Type B pancreatic cell (in vitro differentiated cells): Measurements from ENCODE around the gene EXOC3L2. TPM values are rescaled to one million over a fixed set of nuclear protein-coding genes. Genes with fewer than 3 reads are reported as not detected.

ENCODE experiments used
- DNase-seq: peaks from one replicate; pipeline ENCODE4 v3.0.0; 2021; ENCODE audit warnings: mixed read lengths; ENCODE audit not compliant: unreplicated experiment; ENCODE audit errors: extremely low spot score
- H3K27ac Mint-ChIP-seq: 2 replicates; pipeline ENCODE4 v1.8.0; 2021; ENCODE audit warnings: mild to moderate bottlenecking, mixed read lengths
- H3K27me3 Mint-ChIP-seq: 2 replicates; pipeline ENCODE4 v1.8.0; 2021; ENCODE audit warnings: mixed read lengths
- H3K36me3 Mint-ChIP-seq: 2 replicates; pipeline ENCODE4 v1.8.0; 2021; ENCODE audit warnings: mixed read lengths
- H3K4me1 Mint-ChIP-seq: one replicate; pipeline ENCODE4 v1.8.0; 2021; ENCODE audit warnings: mixed read lengths; ENCODE audit not compliant: unreplicated experiment
- H3K4me3 Mint-ChIP-seq: 2 replicates; pipeline ENCODE4 v1.8.0; 2021; ENCODE audit warnings: mild to moderate bottlenecking, mixed read lengths
- H3K9me3 Mint-ChIP-seq: 2 replicates; pipeline ENCODE4 v1.8.0; 2021; ENCODE audit warnings: mixed read lengths
- CTCF ChIP-seq: fragments of 200-600 bp; sonication (generic); conservative IDR thresholded peaks from 2 replicates; pipeline ENCODE4 v1.5.0; 2021; ENCODE audit warnings: antibody characterized with exemption, mild to moderate bottlenecking
- total RNA-seq: library from RNA; stranded (reverse); gene quantifications from 2 replicates; pipeline ENCODE4 v1.2.1, GENCODE V29; 2021; ENCODE audit warnings: low replicate concordance

The EXOC3L2 gene
- total RNA-seq, 1 donor from 2014 or later, result 0.60 TPM

GRCh38 chr19:45218426-45218825 lies 26.8 kb downstream of the EXOC3L2 start:
- Mint-ChIP-seq H3K27me3 (peaks cover 79% of the 10 kb centered on the region), H3K4me1 (peaks cover 23% of the 10 kb centered on the region)

GRCh38 chr19:45217957-45218334 lies 27.3 kb downstream of the EXOC3L2 start:
- H3K9me3 Mint-ChIP-seq, result no peaks in the 10 kb centered on the region
- H3K27ac Mint-ChIP-seq, result no peak overlapping the region
- H3K36me3 Mint-ChIP-seq, result no peaks in the 10 kb centered on the region
- H3K4me1 Mint-ChIP-seq, result peaks cover 23% of the 10 kb centered on the region
- DNase-seq, result no peak
- TF ChIP-seq CTCF, result no peak
- H3K27me3 Mint-ChIP-seq, result peaks cover 80% of the 10 kb centered on the region
- no peak overlapping the region for H3K4me3 Mint-ChIP-seq

More at GRCh38 chr19:45218426-45218825, 26.8 kb downstream of the EXOC3L2 start:
- Mint-ChIP-seq H3K36me3 (no peaks in the 10 kb centered on the region), H3K27ac (no peak overlapping the region), H3K4me3 (no peak overlapping the region), H3K9me3 (no peaks in the 10 kb centered on the region)
- no peak for TF ChIP-seq CTCF
- no peak for DNase-seq

- TF ChIP-seq CTCF, result no peak
- Mint-ChIP-seq H3K4me1 (peaks cover 23% of the 10 kb centered on the region), H3K27ac (no peak overlapping the region), H3K36me3 (no peaks in the 10 kb centered on the region), H3K27me3 (peaks cover 74% of the 10 kb centered on the region), H3K4me3 (peak overlapping the region; percentile 41), H3K9me3 (no peaks in the 10 kb centered on the region)
- DNase-seq, result no peak
These were observed 27.8 kb downstream of the EXOC3L2 start for GRCh38 chr19:45217193-45217956.

GRCh38 chr19:45216667-45217066 lies 28.5 kb downstream of the EXOC3L2 start:
- Mint-ChIP-seq H3K4me1 (peaks cover 25% of the 10 kb centered on the region), H3K27ac (no peak overlapping the region), H3K4me3 (peak overlapping the region; percentile 41), H3K9me3 (no peaks in the 10 kb centered on the region), H3K36me3 (no peaks in the 10 kb centered on the region), H3K27me3 (peaks cover 67% of the 10 kb centered on the region)
- no peak for DNase-seq
- no peak for TF ChIP-seq CTCF

GRCh38 chr19:45215391-45216191 lies 29.6 kb downstream of the EXOC3L2 start:
- H3K27ac Mint-ChIP-seq, result no peak overlapping the region
- H3K4me3 Mint-ChIP-seq, result peak overlapping the region; percentile 62
- H3K9me3 Mint-ChIP-seq, result no peaks in the 10 kb centered on the region
- no peak for TF ChIP-seq CTCF
- peaks cover 60% of the 10 kb centered on the region for H3K27me3 Mint-ChIP-seq
- H3K36me3 Mint-ChIP-seq, result no peaks in the 10 kb centered on the region
- DNase-seq, result no peak
- H3K4me1 Mint-ChIP-seq, result peaks cover 29% of the 10 kb centered on the region
